OCI-LY1 (cell line): ENCODE data around the gene SDK1.

Experiments used
- H2AFZ ChIP-seq: fragments of 200-600 bp; sonication (generic), shearing (Covaris generic); 2 replicates; pipeline ENCODE4 v1.6.0; 2014; ENCODE audit warnings: antibody characterized with exemption, mild to moderate bottlenecking, low read length
- H3F3A ChIP-seq: fragments of 200-600 bp; sonication (generic), shearing (Covaris generic); 2 replicates; pipeline ENCODE4 v1.6.0; 2014; ENCODE audit warnings: mild to moderate bottlenecking, antibody characterized with exemption, low read length, moderate library complexity; ENCODE audit not compliant: insufficient read depth
- H3K27ac ChIP-seq: fragments of 200-600 bp; sonication (generic); 2 replicates; pipeline ENCODE4 v1.5.1; 2014; ENCODE audit warnings: low read length, mixed run types, mild to moderate bottlenecking, low read depth; ENCODE audit not compliant: poor library complexity, severe bottlenecking
- H3K27me3 ChIP-seq: fragments of 200-600 bp; sonication (generic); 2 replicates; pipeline ENCODE4 v1.6.0; 2014; ENCODE audit warnings: antibody characterized with exemption, mild to moderate bottlenecking, low read length, moderate library complexity; ENCODE audit not compliant: insufficient read depth
- H3K36me3 ChIP-seq: fragments of 200-600 bp; sonication (generic); 2 replicates; pipeline ENCODE4 v1.6.1; 2014; ENCODE audit warnings: mild to moderate bottlenecking, antibody characterized with exemption, low read length, moderate library complexity, mixed read lengths; ENCODE audit not compliant: insufficient read depth
- H3K4me1 ChIP-seq: fragments of 200-600 bp; sonication (generic); 2 replicates; pipeline ENCODE4 v1.5.1; 2014; ENCODE audit warnings: mild to moderate bottlenecking, low read length, moderate library complexity; ENCODE audit not compliant: insufficient read depth, severe bottlenecking
- H3K4me2 ChIP-seq: fragments of 200-600 bp; sonication (generic), shearing (Covaris generic); 2 replicates; pipeline ENCODE4 v1.6.1; 2014; ENCODE audit warnings: low read length
- H3K4me3 ChIP-seq: fragments of 200-600 bp; sonication (generic); 2 replicates; pipeline ENCODE4 v1.5.1; 2014; ENCODE audit warnings: low read length, low read depth, mild to moderate bottlenecking, mixed read lengths; ENCODE audit not compliant: poor library complexity, severe bottlenecking
- H3K79me2 ChIP-seq: fragments of 200-600 bp; shearing (Covaris generic); 2 replicates; pipeline ENCODE4 v1.6.1; 2016; ENCODE audit warnings: mixed run types, low read length, mixed read lengths; ENCODE audit not compliant: insufficient read depth
- H3K9ac ChIP-seq: fragments of 200-600 bp; sonication (generic), shearing (Covaris generic); 2 replicates; pipeline ENCODE4 v1.6.1; 2014; ENCODE audit warnings: mild to moderate bottlenecking, low read length, mixed read lengths
- H3K9me2 ChIP-seq: fragments of 200-600 bp; sonication (generic), shearing (Covaris generic); 2 replicates; pipeline ENCODE4 v1.6.1; 2014; ENCODE audit warnings: low read depth, mild to moderate bottlenecking, low read length, mixed read lengths
- H3K9me3 ChIP-seq: fragments of 200-600 bp; shearing (Covaris generic); 2 replicates; pipeline ENCODE4 v1.6.1; 2014; ENCODE audit warnings: low read length, mixed read lengths
- H4K20me1 ChIP-seq: fragments of 200-600 bp; sonication (generic), shearing (Covaris generic); 2 replicates; pipeline ENCODE4 v1.6.0; 2016; ENCODE audit warnings: mild to moderate bottlenecking, low read length; ENCODE audit not compliant: insufficient read depth
- CTCF ChIP-seq: fragments of 200-600 bp; sonication (generic), shearing (Covaris generic); IDR thresholded peaks from 2 replicates; pipeline ENCODE4 v1.5.1; 2017; ENCODE audit warnings: mild to moderate bottlenecking, antibody characterized with exemption, low read length, moderate library complexity, mixed read lengths
- EZH2 ChIP-seq: fragments of 200-600 bp; sonication (generic), shearing (Covaris generic); IDR thresholded peaks from 2 replicates; pipeline ENCODE4 v1.8.0; 2017; ENCODE audit warnings: borderline replicate concordance, mixed run types, mild to moderate bottlenecking, antibody characterized with exemption, low read length, moderate library complexity, mixed read lengths

The SDK1 gene

DNA sequence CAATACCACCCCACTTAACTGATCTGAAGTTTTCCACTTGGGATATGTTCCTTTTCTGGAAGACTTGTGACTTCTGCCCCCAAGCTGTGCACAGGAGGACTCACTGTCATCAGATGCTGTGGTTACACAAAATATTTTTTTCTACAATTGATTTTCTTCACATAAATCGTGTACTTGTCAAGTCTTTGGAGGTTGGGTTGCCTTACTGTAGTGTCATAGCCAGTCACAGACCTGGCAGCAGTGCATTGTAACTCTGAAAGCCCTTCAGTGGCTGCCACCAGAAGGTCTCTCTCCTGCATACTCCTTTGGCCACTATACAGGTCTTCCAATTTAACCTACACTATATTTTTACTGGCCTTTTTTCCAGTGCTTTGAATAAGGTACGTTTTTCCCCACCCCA is 73.2 kb downstream of the SDK1 start:
- no peak overlapping the region for H3K27ac ChIP-seq
- no peaks in the 10 kb centered on the region for H3K9me3 ChIP-seq

GRCh38 chr7:3378390-3379150 is 77.5 kb downstream of the SDK1 start:
- no peaks in the 10 kb centered on the region for H3K79me2 ChIP-seq
- no peaks in the 10 kb centered on the region for H4K20me1 ChIP-seq
- no peaks in the 10 kb centered on the region for H3K27me3 ChIP-seq
- no peaks in the 10 kb centered on the region for H3K36me3 ChIP-seq
- H3K9me3 ChIP-seq: no peaks in the 10 kb centered on the region
- H3F3A ChIP-seq: no peaks in the 10 kb centered on the region
- no peak overlapping the region for H2AFZ ChIP-seq
- no peak overlapping the region for H3K4me3 ChIP-seq
- TF ChIP-seq EZH2: no peak
- TF ChIP-seq CTCF: no peak
- peaks cover 16% of the 10 kb centered on the region for H3K4me1 ChIP-seq
- H3K9me2 ChIP-seq: no peaks in the 10 kb centered on the region
- no peak overlapping the region for H3K9ac ChIP-seq
- no peak overlapping the region for H3K4me2 ChIP-seq
- no peak overlapping the region for H3K27ac ChIP-seq

More for the DNA sequence above, 73.2 kb downstream of the SDK1 start:
- TF ChIP-seq CTCF: no peak
- TF ChIP-seq EZH2: no peak
- H3K36me3 ChIP-seq: no peaks in the 10 kb centered on the region
- H3K27me3 ChIP-seq: no peaks in the 10 kb centered on the region
- peaks cover 35% of the 10 kb centered on the region for H3K4me1 ChIP-seq
- H3K79me2 ChIP-seq: no peaks in the 10 kb centered on the region; the same call in 1 of the 2 replicates
- H2AFZ ChIP-seq: no peak overlapping the region
- no peak overlapping the region for H3K9ac ChIP-seq
- no peak overlapping the region for H3K4me2 ChIP-seq
- H4K20me1 ChIP-seq: no peaks in the 10 kb centered on the region
- H3K4me3 ChIP-seq: no peak overlapping the region
- H3F3A ChIP-seq: no peaks in the 10 kb centered on the region
- H3K9me2 ChIP-seq: no peaks in the 10 kb centered on the region

GRCh38 chr7:3380034-3380433 is 79.0 kb downstream of the SDK1 start:
- Histone ChIP-seq H3K4me1 (peaks cover 16% of the 10 kb centered on the region), H3K9me3 (no peaks in the 10 kb centered on the region), H3K4me3 (no peak overlapping the region), H3K4me2 (no peak overlapping the region; the same call in 1 of the 2 replicates), H4K20me1 (no peaks in the 10 kb centered on the region), H3K79me2 (peaks cover 5% of the 10 kb centered on the region; the same call in 1 of the 2 replicates), H3K36me3 (no peaks in the 10 kb centered on the region), H3K27ac (no peak overlapping the region), H3K9me2 (no peaks in the 10 kb centered on the region), H3F3A (no peaks in the 10 kb centered on the region), H3K27me3 (no peaks in the 10 kb centered on the region), H2AFZ (no peak overlapping the region), H3K9ac (no peak overlapping the region)
- TF ChIP-seq CTCF (no peak), EZH2 (no peak)
